Measurements from ENCODE around the gene CDPF1.

DNA sequence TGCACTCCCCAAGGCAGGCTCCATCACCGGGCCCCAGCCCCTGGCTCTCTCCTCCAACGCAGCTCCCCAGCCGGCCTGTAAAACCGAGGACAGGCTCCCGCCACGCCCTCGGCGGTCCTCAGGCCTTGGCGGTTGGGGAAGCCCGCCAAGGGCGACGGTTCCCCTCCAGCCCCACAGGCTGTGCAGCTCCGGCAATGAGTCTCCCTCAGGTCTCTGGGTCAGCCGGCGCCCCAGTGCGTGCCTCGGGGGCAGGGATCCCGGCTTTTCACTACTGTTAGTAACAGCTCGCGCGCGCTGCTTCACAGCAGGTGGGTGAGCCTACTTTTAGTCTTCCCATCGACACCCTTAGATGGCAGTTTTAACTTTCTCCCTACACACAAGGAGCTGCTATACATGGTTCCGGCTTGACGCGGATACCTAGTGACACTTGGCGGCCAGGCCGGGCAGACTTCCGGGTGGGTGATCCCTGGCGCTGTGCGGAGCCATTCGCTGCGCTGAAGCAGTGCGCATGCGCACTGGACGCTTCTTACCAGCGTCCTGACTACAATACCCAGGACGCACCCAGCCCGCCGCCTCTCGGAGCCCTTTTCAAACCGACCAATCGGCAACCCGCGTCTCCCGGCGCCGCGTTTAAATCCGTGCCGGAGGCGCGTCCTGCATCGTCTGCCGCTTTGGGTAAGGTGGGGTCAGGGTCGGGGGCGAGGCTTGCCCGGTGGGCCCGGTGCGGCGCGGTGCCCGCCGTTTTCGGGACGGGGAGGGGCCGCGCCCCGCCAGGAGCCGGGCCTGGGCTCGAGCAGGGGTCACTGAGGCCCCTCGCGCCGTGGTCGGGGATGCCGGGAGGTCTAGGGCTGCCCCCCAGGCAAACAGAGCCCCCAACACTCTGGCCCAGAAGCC is 46.4 kb upstream of the CDPF1 start, which contains the start of gene GTSE1:
- TF ChIP-seq EP300 (IDR thresholded peaks at IDR 0.05) (no peak), ESRRA (IDR thresholded peaks at IDR 0.05; ENCODE audit: borderline replicate concordance, low read length) (no peak), RAD21 (conservative IDR thresholded peaks at IDR 0.05 in 1 of 2, IDR thresholded peaks at IDR 0.05 in 1 of 2) (peak; percentile 24 to 34; a peak in 1 of 5 replicates), EHMT2 (IDR thresholded peaks at IDR 0.05; ENCODE audit: low read depth) (no peak), KDM5A (IDR thresholded peaks at IDR 0.05) (peak; percentile 73)
- TF ChIP-seq, protein P1, sequence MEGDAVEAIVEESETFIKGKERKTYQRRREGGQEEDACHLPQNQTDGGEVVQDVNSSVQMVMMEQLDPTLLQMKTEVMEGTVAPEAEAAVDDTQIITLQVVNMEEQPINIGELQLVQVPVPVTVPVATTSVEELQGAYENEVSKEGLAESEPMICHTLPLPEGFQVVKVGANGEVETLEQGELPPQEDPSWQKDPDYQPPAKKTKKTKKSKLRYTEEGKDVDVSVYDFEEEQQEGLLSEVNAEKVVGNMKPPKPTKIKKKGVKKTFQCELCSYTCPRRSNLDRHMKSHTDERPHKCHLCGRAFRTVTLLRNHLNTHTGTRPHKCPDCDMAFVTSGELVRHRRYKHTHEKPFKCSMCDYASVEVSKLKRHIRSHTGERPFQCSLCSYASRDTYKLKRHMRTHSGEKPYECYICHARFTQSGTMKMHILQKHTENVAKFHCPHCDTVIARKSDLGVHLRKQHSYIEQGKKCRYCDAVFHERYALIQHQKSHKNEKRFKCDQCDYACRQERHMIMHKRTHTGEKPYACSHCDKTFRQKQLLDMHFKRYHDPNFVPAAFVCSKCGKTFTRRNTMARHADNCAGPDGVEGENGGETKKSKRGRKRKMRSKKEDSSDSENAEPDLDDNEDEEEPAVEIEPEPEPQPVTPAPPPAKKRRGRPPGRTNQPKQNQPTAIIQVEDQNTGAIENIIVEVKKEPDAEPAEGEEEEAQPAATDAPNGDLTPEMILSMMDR (IDR thresholded peaks at IDR 0.05), result no peak; the same call in 2 of the 3 replicates
- TF ChIP-seq, protein P2, sequence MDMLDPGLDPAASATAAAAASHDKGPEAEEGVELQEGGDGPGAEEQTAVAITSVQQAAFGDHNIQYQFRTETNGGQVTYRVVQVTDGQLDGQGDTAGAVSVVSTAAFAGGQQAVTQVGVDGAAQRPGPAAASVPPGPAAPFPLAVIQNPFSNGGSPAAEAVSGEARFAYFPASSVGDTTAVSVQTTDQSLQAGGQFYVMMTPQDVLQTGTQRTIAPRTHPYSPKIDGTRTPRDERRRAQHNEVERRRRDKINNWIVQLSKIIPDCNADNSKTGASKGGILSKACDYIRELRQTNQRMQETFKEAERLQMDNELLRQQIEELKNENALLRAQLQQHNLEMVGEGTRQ (IDR thresholded peaks at IDR 0.05), result no peak
